ENCODE results near the gene MSI1.

Gene MSI1

GRCh38 chr12:120394483-120395367 is 25.8 kb upstream of the MSI1 start:
- no peak for DNase-seq (ENCODE audit: low spot score)
- no peak for TF ChIP-seq CTCF (IDR thresholded peaks at IDR 0.05; ENCODE audit: extremely low read depth, missing control alignments)

GRCh38 chr12:120390540-120391120 is 21.7 kb upstream of the MSI1 start:
- no peak for TF ChIP-seq CTCF (IDR thresholded peaks at IDR 0.05; ENCODE audit: extremely low read depth, missing control alignments)

GRCh38 chr12:120388691-120389481 is 19.9 kb upstream of the MSI1 start:
- no peak for TF ChIP-seq CTCF (IDR thresholded peaks at IDR 0.05; ENCODE audit: extremely low read depth, missing control alignments)
- no peak for DNase-seq (ENCODE audit: low spot score)

More at GRCh38 chr12:120390540-120391120, 21.7 kb upstream of the MSI1 start:
- no peak for DNase-seq (ENCODE audit: low spot score)

GRCh38 chr12:120381752-120382419 is 12.9 kb upstream of the MSI1 start:
- TF ChIP-seq CTCF (IDR thresholded peaks at IDR 0.05; ENCODE audit: extremely low read depth, missing control alignments) = no peak
- no peak for DNase-seq (ENCODE audit: low spot score)

- TF ChIP-seq CTCF (IDR thresholded peaks at IDR 0.05; ENCODE audit: extremely low read depth, missing control alignments) = no peak
These were observed 9.1 kb upstream of the MSI1 start for GRCh38 chr12:120378036-120378435.

GRCh38 chr12:120377611-120378010 is 8.6 kb upstream of the MSI1 start:
- no peak for DNase-seq (ENCODE audit: low spot score)
- TF ChIP-seq CTCF (IDR thresholded peaks at IDR 0.05; ENCODE audit: extremely low read depth, missing control alignments) = no peak

More at GRCh38 chr12:120378036-120378435, 9.1 kb upstream of the MSI1 start:
- no peak for DNase-seq (ENCODE audit: low spot score)
